Ishikawa (cell line): ENCODE results near the gene PHLPP2.

Source experiments
- CEBPB ChIP-seq: IDR thresholded peaks from 2 replicates; pipeline ENCODE4 v1.6.1; 2012
- CREB1 ChIP-seq: IDR thresholded peaks from 2 replicates; pipeline ENCODE4 v1.6.1; 2012; ENCODE audit warnings: low read depth
- EGR1 ChIP-seq: IDR thresholded peaks from 2 replicates; pipeline ENCODE4 v1.6.1; 2012
- EP300 ChIP-seq: IDR thresholded peaks from 2 replicates; pipeline ENCODE4 v1.6.1; 2012; ENCODE audit warnings: borderline replicate concordance
- FOXM1 ChIP-seq: IDR thresholded peaks from 2 replicates; pipeline ENCODE4 v1.6.1; 2012; ENCODE audit warnings: low read depth, borderline replicate concordance
- NFIC ChIP-seq: IDR thresholded peaks from 2 replicates; pipeline ENCODE4 v1.6.1; 2012
- RAD21 ChIP-seq: IDR thresholded peaks from 2 replicates; pipeline ENCODE4 v1.6.1; 2012; ENCODE audit warnings: low read depth
- REST ChIP-seq: IDR thresholded peaks from 2 replicates; pipeline ENCODE4 v1.6.1; 2012; ENCODE audit warnings: low read depth, mild to moderate bottlenecking
- TAF1 ChIP-seq: IDR thresholded peaks from 2 replicates; pipeline ENCODE4 v1.6.1; 2012; ENCODE audit warnings: low read depth, mild to moderate bottlenecking
- TCF12 ChIP-seq: IDR thresholded peaks from 2 replicates; pipeline ENCODE4 v1.6.1; 2012; ENCODE audit warnings: low read depth
- TEAD4 ChIP-seq: IDR thresholded peaks from 2 replicates; pipeline ENCODE4 v1.6.1; 2012
- USF1 ChIP-seq: IDR thresholded peaks from 2 replicates; pipeline ENCODE4 v1.6.1; 2012
- YY1 ChIP-seq: IDR thresholded peaks from 2 replicates; pipeline ENCODE4 v1.6.1; 2012; ENCODE audit warnings: low read depth
- ZBTB7A ChIP-seq: IDR thresholded peaks from 2 replicates; pipeline ENCODE4 v1.6.1; 2012; ENCODE audit warnings: low read depth
- TF ChIP-seq, protein P1 (sequence below): IDR thresholded peaks from 2 replicates; pipeline ENCODE4 v1.6.1; 2012

Gene PHLPP2

DNA sequence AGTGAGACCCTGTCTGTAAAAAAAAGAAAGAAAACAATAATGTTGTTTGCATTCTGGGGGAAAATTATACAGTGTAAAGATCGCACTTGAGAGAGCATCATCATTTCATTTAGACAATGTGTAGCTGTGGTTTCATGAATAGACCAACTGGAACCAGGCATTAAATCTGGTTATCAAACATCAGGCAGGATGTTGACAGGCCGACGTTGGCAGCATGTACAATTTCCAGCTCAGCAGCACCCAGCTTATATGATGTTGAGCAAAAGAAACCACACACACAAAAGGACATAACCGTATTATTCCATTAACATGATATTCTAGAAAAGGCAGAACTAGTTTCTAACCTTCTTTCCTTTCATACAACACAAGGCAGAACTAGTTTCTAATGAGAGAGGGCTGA is 92.7 kb downstream of the PHLPP2 start:
- no peak for TF ChIP-seq TCF12
- TF ChIP-seq CREB1: no peak
- no peak for TF ChIP-seq NFIC
- TF ChIP-seq USF1: no peak
- TF ChIP-seq TEAD4: no peak
- TF ChIP-seq TAF1: no peak
- TF ChIP-seq RAD21: no peak
- no peak for TF ChIP-seq REST
- TF ChIP-seq ZBTB7A: no peak

DNA sequence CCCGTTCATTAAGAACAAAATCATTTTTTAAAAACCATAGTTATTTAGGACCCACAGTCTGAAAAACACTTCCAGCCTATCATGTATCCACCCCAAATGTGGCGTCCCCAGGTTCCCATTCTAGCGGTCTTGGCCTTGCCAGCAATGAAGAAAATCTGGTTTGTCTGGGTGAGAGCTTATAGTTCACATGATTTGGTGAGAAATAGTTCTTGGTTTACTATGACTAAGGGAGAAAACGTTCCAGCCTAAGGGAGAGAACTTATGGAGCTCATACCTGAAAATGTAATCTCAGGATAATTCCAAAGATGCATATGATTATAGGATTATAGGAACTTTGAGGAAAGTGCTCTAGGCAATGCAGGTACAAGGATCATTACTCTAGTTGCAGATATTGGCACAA is 93.7 kb downstream of the PHLPP2 start:
- TF ChIP-seq CEBPB (no peak), CREB1 (no peak), EGR1 (no peak), EP300 (no peak), RAD21 (no peak), FOXM1 (no peak), YY1 (no peak), TEAD4 (no peak), TAF1 (no peak), USF1 (no peak), ZBTB7A (no peak), NFIC (no peak), REST (no peak)
- TF ChIP-seq, protein P1, sequence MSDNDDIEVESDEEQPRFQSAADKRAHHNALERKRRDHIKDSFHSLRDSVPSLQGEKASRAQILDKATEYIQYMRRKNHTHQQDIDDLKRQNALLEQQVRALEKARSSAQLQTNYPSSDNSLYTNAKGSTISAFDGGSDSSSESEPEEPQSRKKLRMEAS: no peak

GRCh38 chr16:71629278-71630016 is 95.1 kb downstream of the PHLPP2 start:
- TF ChIP-seq RAD21 (no peak), TEAD4 (no peak), CREB1 (no peak), EP300 (no peak), REST (no peak), USF1 (no peak), NFIC (no peak), CEBPB (no peak), FOXM1 (no peak), TAF1 (no peak), ZBTB7A (no peak), TCF12 (no peak), YY1 (no peak), EGR1 (no peak)
- TF ChIP-seq, protein P1: no peak

GRCh38 chr16:71628810-71629209 is 95.7 kb downstream of the PHLPP2 start:
- TF ChIP-seq TCF12 (no peak), TEAD4 (no peak), REST (no peak), USF1 (no peak), ZBTB7A (no peak), EGR1 (no peak), EP300 (no peak), RAD21 (no peak)
